GM21619 (cell line): ENCODE measurements around the gene KRT4.
"Not testable (repeated sequence)": the region's sequence is repeated elsewhere in the genome, so short reads cannot be mapped to it uniquely, and the experiment has no call there.

Experiments
- ATAC-seq: cut with Tn5 transposase; IDR thresholded peaks from one replicate; pipeline ENCODE4 v1.9.1; 2021; ENCODE audit not compliant: unreplicated experiment

KRT4 gene

GRCh38 chr12:52776435-52776834 lies 37.5 kb downstream of the KRT4 start:
- ATAC-seq = no peak

GRCh38 chr12:52774629-52775250 lies 39.2 kb downstream of the KRT4 start:
- no peak for ATAC-seq

GRCh38 chr12:52772772-52773171 lies 41.1 kb downstream of the KRT4 start:
- ATAC-seq = no peak

GRCh38 chr12:52772188-52772587 lies 41.7 kb downstream of the KRT4 start:
- no peak for ATAC-seq

DNA sequence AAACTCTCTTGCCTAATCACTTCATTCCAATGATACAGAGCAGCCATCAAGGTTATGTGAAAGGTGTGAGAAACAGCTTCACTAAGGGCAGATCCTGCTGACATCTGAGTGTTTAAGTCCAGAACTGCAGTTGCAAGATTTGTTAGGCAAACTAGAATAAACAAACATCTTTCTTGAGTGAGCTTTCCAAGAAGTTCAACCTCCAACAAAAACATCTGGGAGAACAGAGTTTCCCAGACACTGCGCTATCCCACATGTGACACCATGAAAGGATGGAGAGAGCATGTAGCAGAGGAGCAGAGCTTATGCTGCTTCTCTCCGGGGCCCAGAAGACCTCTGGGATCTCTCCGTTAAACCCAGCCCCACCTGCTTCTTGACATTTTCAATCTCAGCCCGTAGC lies 42.4 kb downstream of the KRT4 start:
- no peak for ATAC-seq

GRCh38 chr12:52771088-52771487 lies 42.8 kb downstream of the KRT4 start:
- no peak for ATAC-seq

DNA sequence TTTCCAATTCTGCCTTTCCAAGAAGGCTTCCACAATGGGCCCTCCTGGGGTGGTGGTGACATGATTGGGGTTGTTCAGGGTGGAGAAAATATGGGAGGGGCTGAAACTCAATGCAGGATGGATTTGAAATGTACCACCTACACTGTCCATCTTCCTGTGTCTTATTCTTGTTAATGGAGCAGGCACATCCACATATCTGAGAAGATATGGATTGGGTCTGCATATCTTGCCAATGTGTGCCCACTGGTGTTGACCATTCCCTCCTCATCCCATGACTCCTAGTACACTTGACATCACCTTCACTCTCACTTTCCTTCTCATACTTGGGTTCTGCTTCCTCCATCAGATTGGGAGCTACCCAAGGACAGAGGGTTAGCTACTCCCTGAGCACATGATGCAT lies 44.0 kb downstream of the KRT4 start:
- ATAC-seq = no peak

DNA sequence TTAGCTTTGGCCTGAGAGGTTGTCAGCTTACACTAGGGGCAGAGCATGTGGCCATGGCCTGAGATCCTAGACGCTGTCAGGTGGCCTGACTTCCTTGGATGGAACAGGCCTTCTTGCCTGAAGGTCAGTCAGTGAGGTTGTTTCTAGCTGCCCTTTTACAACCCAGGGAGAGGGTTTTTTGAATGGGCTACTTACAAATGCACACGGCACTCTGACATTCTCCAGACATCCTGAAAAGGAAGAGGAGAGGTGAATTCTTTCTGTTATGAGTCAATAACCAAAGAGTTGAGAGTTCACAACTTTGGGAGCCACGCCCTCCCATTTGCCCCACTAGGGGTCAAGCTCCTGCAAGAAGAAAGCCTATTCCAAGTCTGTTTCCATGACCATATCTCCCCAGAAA lies 44.6 kb downstream of the KRT4 start:
- no peak for ATAC-seq

GRCh38 chr12:52768479-52769200 lies 45.3 kb downstream of the KRT4 start:
- ATAC-seq = no peak

GRCh38 chr12:52767427-52767826 lies 46.5 kb downstream of the KRT4 start:
- ATAC-seq = no peak

- ATAC-seq = no peak
Observed at GRCh38 chr12:52767020-52767379, 46.9 kb downstream of the KRT4 start.

- ATAC-seq = no peak
Observed at GRCh38 chr12:52766351-52767019, 47.4 kb downstream of the KRT4 start.

GRCh38 chr12:52765702-52766101 lies 48.2 kb downstream of the KRT4 start:
- no peak for ATAC-seq

DNA sequence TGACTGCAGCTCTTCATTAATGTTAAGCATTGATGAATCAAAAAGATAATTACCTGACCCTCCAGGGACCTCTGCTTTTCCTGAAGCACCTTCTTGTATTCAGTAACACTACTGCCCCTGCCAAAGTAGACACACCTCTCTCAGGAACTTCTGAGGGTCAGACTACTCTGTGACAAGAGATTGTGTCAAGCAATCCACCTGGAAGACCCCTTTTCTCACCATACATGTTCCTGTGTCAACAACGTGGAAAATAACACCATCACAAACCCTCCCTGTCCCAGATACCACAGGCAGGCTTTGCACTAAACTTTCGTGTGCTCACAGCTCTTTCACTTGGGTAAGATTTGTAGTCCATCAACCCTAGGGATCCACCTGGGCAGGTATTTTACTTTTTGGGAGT lies 49.9 kb downstream of the KRT4 start:
- no peak for ATAC-seq

DNA sequence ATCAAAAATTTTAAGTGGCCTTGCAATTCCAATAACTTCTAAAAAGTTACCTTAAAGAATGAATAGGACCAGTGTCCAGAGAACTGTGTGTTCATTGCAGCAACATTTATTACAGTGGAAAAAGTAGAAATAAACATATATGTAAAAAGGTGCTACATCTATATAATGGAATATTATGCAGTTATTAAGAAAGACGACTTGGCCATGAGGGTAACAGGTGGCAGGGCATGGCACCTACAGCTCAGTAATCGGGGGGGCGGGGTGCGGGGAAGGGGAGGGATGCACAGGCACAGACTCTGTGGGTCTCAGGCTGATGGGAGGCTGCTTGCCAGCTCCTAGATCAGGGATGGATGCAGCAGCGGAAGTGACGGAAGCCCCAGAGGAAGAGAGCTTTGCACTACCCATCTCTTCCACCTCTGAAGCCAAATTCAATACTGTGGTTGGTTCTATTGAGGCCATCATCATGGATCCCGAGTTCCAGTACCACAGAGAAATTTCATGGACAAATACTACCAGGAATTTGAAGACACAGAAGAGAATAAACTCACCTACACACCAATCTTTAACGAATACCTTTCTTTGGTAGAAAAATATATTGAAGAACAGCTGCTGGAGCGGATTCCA lies 50.8 kb downstream of the KRT4 start:
- ATAC-seq = no peak

- ATAC-seq = no peak
Observed at GRCh38 chr12:52761802-52762201, 52.1 kb downstream of the KRT4 start.

- not testable (repeated sequence) for ATAC-seq
Observed at GRCh38 chr12:52761218-52761617, 52.7 kb downstream of the KRT4 start.

DNA sequence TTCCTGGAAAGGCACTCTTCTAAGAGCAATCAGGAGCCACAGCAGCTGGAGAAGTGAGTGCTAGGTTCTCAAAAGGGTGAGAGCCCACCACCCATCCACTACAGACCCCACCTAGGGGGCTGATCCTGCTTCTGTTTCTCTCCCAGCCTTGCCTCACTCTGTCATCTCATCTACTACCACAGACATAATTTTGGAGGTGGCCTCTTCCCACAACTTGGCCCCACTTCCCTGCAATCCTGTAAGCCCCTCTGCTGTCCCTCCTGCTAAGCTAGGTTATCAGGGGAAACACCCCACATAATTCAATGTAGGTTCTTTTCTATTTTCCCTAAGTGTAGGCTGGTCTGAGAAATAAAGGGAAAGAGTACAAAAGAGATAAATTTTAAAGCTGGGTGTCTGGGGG lies 53.3 kb downstream of the KRT4 start:
- ATAC-seq = no peak

GRCh38 chr12:52759695-52760094 lies 54.2 kb downstream of the KRT4 start:
- ATAC-seq = no peak

DNA sequence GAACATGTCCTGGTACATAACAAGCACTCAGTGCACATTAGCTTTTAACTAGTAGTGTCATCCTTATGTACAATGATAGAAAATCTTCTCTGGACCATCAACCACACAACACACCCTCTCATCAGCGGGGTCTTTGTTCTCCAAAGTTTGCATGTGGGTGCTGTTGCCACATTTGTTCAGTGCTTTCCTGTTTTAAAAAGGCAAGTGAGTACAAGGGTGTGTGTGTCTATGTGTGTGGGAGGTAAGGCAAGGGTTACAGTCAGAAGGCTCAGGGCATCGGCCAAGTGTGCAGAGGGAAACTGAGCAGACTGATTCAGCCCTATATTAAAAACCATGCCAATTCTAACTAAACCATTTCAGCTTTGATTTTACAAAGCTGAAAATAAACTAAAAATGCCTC lies 54.7 kb downstream of the KRT4 start:
- no peak for ATAC-seq

GRCh38 chr12:52757449-52758176 lies 56.3 kb downstream of the KRT4 start:
- no peak for ATAC-seq
